Hematopoietic multipotent progenitor cell (in vitro differentiated cells): ENCODE measurements around the gene LRRC70. TPM values are rescaled to one million over a fixed set of nuclear protein-coding genes. Genes with fewer than 3 reads are reported as not detected.

Experiments used
- DNase-seq, 3 donors: peaks; one replicate each; pipeline ENCODE4 v3.0.0-alpha.2; 2011 to 2015; ENCODE audit warnings: low read depth in 2 of 3, low spot score in 2 of 3
- total RNA-seq: library from RNA; depleted of rRNA; stranded (reverse); fragments of >200 nt; gene quantifications from one replicate; pipeline ENCODE4 v1.2.3, GENCODE V29; 2012

LRRC70 gene
- total RNA-seq, 1 donor = 48.7 TPM

GRCh38 chr5:62572918-62573514 lies 5.6 kb upstream of the LRRC70 start:
- peak in 1 of 3 donors; percentile 44 for DNase-seq

GRCh38 chr5:62574599-62574998 lies 4.0 kb upstream of the LRRC70 start:
- no peak for DNase-seq

GRCh38 chr5:62575066-62575465 lies 3.6 kb upstream of the LRRC70 start:
- DNase-seq = no peak

- DNase-seq = no peak
Measured at GRCh38 chr5:62575489-62575888, 3.1 kb upstream of the LRRC70 start.

- DNase-seq = no peak
Measured at GRCh38 chr5:62576570-62577170, 1.9 kb upstream of the LRRC70 start.

- DNase-seq = no peak
Measured at GRCh38 chr5:62577488-62577887, 1.1 kb upstream of the LRRC70 start.

GRCh38 chr5:62579761-62580160 lies 1.1 kb downstream of the LRRC70 start:
- DNase-seq = no peak

- DNase-seq = peak in 1 of 3 donors; percentile 60
Measured at GRCh38 chr5:62581836-62582597, 3.4 kb downstream of the LRRC70 start.

GRCh38 chr5:62584391-62584790 lies 5.8 kb downstream of the LRRC70 start:
- peak in 1 of 3 donors; percentile 30 for DNase-seq

GRCh38 chr5:62585306-62585705 lies 6.7 kb downstream of the LRRC70 start:
- DNase-seq = no peak

GRCh38 chr5:62585751-62586150 lies 7.1 kb downstream of the LRRC70 start:
- no peak for DNase-seq

- no peak for DNase-seq
Measured at GRCh38 chr5:62587737-62588136, 9.1 kb downstream of the LRRC70 start.

- DNase-seq = no peak
Measured at GRCh38 chr5:62588668-62589067, 10.0 kb downstream of the LRRC70 start.

GRCh38 chr5:62589504-62589903 lies 10.9 kb downstream of the LRRC70 start:
- DNase-seq = no peak

GRCh38 chr5:62590387-62590786 lies 11.8 kb downstream of the LRRC70 start:
- no peak for DNase-seq

GRCh38 chr5:62592558-62592957 lies 13.9 kb downstream of the LRRC70 start:
- DNase-seq = no peak

GRCh38 chr5:62593331-62593730 lies 14.7 kb downstream of the LRRC70 start:
- DNase-seq = no peak

GRCh38 chr5:62594364-62594984 lies 15.9 kb downstream of the LRRC70 start:
- DNase-seq = no peak

GRCh38 chr5:62596096-62596495 lies 17.5 kb downstream of the LRRC70 start:
- no peak for DNase-seq

- no peak for DNase-seq
Measured at GRCh38 chr5:62596691-62597090, 18.1 kb downstream of the LRRC70 start.

- no peak for DNase-seq
Measured at GRCh38 chr5:62597314-62597713, 18.7 kb downstream of the LRRC70 start.
